Endothelial cell of umbilical vein (primary cell): Measurements from ENCODE around the gene SLC12A8.

Experiments used
- EZH2 ChIP-seq: IDR thresholded peaks from 2 replicates; pipeline ENCODE4 v1.6.1; 2012; ENCODE audit warnings: borderline replicate concordance, low read depth, mild to moderate bottlenecking, moderate library complexity, low read length, inconsistent platforms; ENCODE audit not compliant: severe bottlenecking
- POLR2A ChIP-seq: IDR thresholded peaks from 2 replicates; pipeline ENCODE4 v1.6.1; 2012; ENCODE audit warnings: low read depth, mild to moderate bottlenecking, control low read depth, low read length
- TF ChIP-seq, protein P1 (sequence below), 2 donors: IDR thresholded peaks; 1 replicate in 1 of 2; 2 replicates in 1 of 2; pipeline ENCODE4 v1.5.1; 2011; ENCODE audit warnings: low read length in 2 of 2, mild to moderate bottlenecking in 2 of 2, moderate library complexity in 2 of 2, control low read depth in 1 of 2, inconsistent platforms in 1 of 2, low read depth in 1 of 2; ENCODE audit not compliant: insufficient read depth in 1 of 2; ENCODE audit errors: extremely low read depth in 1 of 2

DNA sequence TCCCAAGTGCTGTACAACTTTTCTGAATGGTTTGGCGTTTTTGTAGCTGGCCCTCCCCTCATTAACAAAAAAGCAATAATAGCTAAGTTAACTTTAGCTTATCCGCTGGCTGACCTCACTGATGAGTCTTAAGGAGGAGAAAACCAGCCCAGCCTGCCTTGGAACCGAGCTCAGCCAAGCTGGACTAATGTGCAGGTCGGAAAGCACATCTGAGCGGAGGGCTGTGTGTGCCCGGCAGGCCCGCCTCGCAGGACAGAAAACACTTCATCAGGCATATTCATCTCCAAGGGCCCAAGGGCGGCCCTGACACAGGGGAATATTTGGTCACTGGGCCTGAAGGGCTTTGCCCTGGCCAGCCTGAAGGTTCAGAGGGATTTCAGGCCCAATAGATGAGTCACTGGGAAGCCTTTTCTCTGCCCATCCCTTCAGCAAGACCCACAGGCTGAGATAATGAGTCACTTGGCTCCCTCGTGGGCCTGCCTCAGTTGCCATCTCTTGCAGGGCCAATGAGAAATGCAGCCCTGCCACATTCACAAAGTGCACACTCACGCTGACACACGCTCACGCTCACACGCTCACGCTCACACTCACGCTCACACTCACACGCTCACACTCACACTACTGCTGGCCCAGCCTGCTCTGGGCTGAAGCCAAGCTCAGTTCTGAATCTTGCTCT, 75.1 kb downstream of the SLC12A8 start:
- TF ChIP-seq, protein P1, sequence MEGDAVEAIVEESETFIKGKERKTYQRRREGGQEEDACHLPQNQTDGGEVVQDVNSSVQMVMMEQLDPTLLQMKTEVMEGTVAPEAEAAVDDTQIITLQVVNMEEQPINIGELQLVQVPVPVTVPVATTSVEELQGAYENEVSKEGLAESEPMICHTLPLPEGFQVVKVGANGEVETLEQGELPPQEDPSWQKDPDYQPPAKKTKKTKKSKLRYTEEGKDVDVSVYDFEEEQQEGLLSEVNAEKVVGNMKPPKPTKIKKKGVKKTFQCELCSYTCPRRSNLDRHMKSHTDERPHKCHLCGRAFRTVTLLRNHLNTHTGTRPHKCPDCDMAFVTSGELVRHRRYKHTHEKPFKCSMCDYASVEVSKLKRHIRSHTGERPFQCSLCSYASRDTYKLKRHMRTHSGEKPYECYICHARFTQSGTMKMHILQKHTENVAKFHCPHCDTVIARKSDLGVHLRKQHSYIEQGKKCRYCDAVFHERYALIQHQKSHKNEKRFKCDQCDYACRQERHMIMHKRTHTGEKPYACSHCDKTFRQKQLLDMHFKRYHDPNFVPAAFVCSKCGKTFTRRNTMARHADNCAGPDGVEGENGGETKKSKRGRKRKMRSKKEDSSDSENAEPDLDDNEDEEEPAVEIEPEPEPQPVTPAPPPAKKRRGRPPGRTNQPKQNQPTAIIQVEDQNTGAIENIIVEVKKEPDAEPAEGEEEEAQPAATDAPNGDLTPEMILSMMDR (IDR thresholded peaks at IDR 0.05; ENCODE audit: extremely low read depth in 1 of 2, insufficient read depth in 1 of 2, low read depth in 1 of 2, low read length in 2 of 2): no peak
- TF ChIP-seq POLR2A: no peak
- no peak for TF ChIP-seq EZH2
